GM19240 (cell line): Measurements from ENCODE around the gene TCF7.

ENCODE experiments used
- DNase-seq: peaks from one replicate; pipeline ENCODE4 v3.0.0; 2011; ENCODE audit warnings: low spot score; ENCODE audit not compliant: insufficient read length

TCF7 gene

GRCh38 chr5:134177369-134178095 lies 63.1 kb downstream of the TCF7 start:
- no peak for DNase-seq

GRCh38 chr5:134178096-134178419 lies 63.6 kb downstream of the TCF7 start:
- no peak for DNase-seq

DNA sequence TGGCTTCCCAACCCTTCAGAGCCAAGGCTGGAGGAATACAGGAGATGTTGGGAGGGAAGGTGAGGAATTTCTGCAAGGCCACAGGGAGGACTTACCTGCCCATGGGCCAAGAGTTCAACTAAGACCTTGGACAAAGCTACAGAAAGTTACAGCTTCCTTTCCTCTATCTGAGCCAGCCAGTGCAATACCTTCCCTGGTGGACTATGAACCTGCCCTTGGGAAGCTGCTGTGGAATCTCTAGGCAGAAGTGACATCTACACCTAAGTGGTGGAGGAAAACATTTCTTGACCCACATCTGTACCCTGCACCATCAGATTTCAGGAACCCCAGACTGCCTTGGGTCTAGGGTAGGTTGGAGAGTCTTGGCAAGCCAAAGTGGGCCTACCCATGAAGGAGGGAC lies 69.0 kb downstream of the TCF7 start:
- no peak for DNase-seq

DNA sequence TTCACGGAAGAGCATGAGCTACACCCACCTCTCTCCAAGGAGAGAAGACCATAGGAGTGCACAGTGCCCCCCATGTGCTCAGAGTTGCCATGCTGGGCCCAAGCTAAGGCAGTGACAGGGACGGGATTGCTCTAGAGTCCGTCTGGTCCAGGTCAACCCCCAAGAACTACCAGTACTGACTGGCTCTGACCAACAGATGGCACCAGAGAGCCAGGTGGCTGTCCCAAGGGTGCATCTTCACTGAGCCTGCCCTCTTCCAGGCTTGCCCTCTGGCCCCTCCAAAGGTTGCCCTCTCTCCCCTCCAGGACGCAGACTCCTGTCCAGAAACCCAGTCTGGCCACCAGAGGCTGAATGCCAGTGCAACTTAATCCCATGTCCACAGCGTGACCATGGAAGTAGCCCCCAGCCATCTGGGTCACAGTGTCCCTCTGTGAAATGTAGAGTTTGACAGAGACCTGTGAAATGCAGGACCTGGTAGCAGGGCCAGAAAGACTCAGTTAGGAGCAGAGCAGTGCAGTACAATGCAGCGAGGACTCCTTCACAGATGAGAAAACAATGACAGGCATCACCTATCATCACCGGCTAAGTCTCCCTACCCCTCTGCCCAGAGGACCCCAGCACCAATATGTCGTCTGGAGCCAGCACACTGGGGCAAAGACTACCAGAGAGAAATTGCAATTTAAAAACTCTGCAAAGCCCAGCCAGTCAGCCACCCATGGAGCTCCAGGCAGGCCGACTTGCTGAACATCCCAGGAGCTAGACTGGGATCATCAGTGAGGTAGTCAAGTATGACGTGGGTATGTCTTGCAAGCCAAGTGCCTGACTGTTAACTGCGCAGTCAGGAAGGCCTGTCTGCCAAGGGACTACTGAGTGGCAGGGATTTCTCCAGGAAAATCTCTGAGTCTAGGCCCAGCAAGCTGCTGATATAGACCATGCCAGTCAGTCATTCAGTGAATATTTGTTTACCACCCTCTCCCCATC lies 70.0 kb downstream of the TCF7 start:
- DNase-seq = peak; percentile 51

- no peak for DNase-seq
These were observed 73.6 kb downstream of the TCF7 start for GRCh38 chr5:134188092-134188491.

DNA sequence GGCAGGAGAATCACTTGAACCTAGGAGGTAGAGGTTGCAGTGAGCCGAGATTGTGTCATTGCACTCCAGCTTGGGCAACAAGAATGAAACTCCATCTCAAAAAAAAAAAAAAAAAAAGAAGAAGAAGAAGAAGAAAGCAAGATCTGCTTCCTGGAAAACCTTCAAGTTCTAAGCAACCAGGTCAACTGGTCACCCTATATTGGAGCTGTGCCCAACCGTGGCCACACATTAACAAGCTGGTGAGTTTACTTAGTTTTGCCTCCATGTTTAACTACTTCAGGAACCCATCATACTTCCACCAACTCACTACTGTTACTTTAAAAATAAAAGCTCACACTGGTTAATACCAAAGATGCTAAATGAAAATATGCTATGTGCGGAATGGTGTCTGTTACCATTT lies 74.5 kb downstream of the TCF7 start:
- no peak for DNase-seq

GRCh38 chr5:134195666-134196065 lies 81.2 kb downstream of the TCF7 start:
- DNase-seq = no peak
